Ishikawa (cell line): Measurements from ENCODE around the gene A2M.

Experiments
- CEBPB ChIP-seq: IDR thresholded peaks from 2 replicates; pipeline ENCODE4 v1.6.1; 2012
- EGR1 ChIP-seq: IDR thresholded peaks from 2 replicates; pipeline ENCODE4 v1.6.1; 2012
- EP300 ChIP-seq: IDR thresholded peaks from 2 replicates; pipeline ENCODE4 v1.6.1; 2012; ENCODE audit warnings: borderline replicate concordance
- FOXM1 ChIP-seq: IDR thresholded peaks from 2 replicates; pipeline ENCODE4 v1.6.1; 2012; ENCODE audit warnings: low read depth, borderline replicate concordance
- NFIC ChIP-seq: IDR thresholded peaks from 2 replicates; pipeline ENCODE4 v1.6.1; 2012
- TF ChIP-seq, protein P1 (sequence below): IDR thresholded peaks from 2 replicates; pipeline ENCODE4 v1.6.1; 2012; ENCODE audit warnings: low read depth, mild to moderate bottlenecking
- TF ChIP-seq, protein P2 (sequence below): IDR thresholded peaks from 2 replicates; pipeline ENCODE4 v1.6.1; 2012

DNA sequence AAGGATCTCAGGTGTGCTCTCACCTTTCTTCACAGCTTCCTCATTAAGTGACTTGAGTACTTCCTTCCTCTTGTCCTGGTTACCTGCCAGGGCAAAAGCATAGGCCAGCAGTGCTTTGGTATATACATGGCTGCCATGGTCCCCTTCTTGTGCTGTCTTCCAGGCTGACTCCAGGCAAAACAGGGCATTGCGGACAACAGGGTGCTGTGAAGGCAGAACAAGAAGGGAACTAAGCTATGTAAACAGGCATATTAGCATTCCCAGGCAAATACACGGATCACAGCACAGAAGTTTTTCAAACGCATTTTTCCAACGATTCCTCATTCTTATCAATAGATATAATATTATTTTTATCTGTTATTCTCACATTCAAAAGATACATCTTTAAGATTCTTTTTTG is 39.0 kb downstream of the A2M start:
- TF ChIP-seq, protein P1, sequence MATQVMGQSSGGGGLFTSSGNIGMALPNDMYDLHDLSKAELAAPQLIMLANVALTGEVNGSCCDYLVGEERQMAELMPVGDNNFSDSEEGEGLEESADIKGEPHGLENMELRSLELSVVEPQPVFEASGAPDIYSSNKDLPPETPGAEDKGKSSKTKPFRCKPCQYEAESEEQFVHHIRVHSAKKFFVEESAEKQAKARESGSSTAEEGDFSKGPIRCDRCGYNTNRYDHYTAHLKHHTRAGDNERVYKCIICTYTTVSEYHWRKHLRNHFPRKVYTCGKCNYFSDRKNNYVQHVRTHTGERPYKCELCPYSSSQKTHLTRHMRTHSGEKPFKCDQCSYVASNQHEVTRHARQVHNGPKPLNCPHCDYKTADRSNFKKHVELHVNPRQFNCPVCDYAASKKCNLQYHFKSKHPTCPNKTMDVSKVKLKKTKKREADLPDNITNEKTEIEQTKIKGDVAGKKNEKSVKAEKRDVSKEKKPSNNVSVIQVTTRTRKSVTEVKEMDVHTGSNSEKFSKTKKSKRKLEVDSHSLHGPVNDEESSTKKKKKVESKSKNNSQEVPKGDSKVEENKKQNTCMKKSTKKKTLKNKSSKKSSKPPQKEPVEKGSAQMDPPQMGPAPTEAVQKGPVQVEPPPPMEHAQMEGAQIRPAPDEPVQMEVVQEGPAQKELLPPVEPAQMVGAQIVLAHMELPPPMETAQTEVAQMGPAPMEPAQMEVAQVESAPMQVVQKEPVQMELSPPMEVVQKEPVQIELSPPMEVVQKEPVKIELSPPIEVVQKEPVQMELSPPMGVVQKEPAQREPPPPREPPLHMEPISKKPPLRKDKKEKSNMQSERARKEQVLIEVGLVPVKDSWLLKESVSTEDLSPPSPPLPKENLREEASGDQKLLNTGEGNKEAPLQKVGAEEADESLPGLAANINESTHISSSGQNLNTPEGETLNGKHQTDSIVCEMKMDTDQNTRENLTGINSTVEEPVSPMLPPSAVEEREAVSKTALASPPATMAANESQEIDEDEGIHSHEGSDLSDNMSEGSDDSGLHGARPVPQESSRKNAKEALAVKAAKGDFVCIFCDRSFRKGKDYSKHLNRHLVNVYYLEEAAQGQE: no peak
- TF ChIP-seq NFIC (no peak), EP300 (no peak), CEBPB (no peak), EGR1 (no peak), FOXM1 (no peak)
- TF ChIP-seq, protein P2, sequence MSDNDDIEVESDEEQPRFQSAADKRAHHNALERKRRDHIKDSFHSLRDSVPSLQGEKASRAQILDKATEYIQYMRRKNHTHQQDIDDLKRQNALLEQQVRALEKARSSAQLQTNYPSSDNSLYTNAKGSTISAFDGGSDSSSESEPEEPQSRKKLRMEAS: no peak
